NT2/D1 (cell line): ENCODE data around the gene C22orf15.
A peak's percentile ranks its signal among the peaks of the same experiment; 100 is the strongest.

Source experiments
- DNase-seq: peaks from one replicate; pipeline ENCODE4 v3.0.0-alpha.2; 2011; ENCODE audit warnings: low read depth, low spot score
- H3K27me3 ChIP-seq: 2 replicates; pipeline ENCODE4 v1.6.0; 2011; ENCODE audit warnings: mild to moderate bottlenecking; ENCODE audit not compliant: insufficient read length, insufficient read depth
- H3K36me3 ChIP-seq: 2 replicates; pipeline ENCODE4 v1.6.1; 2011; ENCODE audit warnings: mild to moderate bottlenecking, low read length, mixed read lengths; ENCODE audit not compliant: insufficient read depth, insufficient read length
- H3K4me1 ChIP-seq: 2 replicates; pipeline ENCODE4 v1.5.1; 2011; ENCODE audit not compliant: insufficient read depth, insufficient read length
- H3K4me3 ChIP-seq: 2 replicates; pipeline ENCODE4 v1.5.1; 2011; ENCODE audit warnings: low read depth; ENCODE audit not compliant: insufficient read length
- H3K9ac ChIP-seq: 2 replicates; pipeline ENCODE4 v1.6.0; 2011; ENCODE audit warnings: low read depth; ENCODE audit not compliant: insufficient read length
- H3K9me3 ChIP-seq: 2 replicates; pipeline ENCODE4 v1.5.1; 2011; ENCODE audit warnings: mild to moderate bottlenecking, low read length; ENCODE audit not compliant: insufficient read depth
- SUZ12 ChIP-seq: IDR thresholded peaks from 2 replicates; pipeline ENCODE4 v1.6.1; 2011; ENCODE audit not compliant: insufficient read length, insufficient read depth; ENCODE audit errors: extremely low read depth
- YY1 ChIP-seq: IDR thresholded peaks from 2 replicates; pipeline ENCODE4 v1.6.1; 2011; ENCODE audit not compliant: insufficient read length, insufficient read depth
- ZNF274 ChIP-seq: IDR thresholded peaks from 2 replicates; pipeline ENCODE4 v1.6.1; 2011; ENCODE audit warnings: mild to moderate bottlenecking, low read depth, low read length

Gene C22orf15

DNA sequence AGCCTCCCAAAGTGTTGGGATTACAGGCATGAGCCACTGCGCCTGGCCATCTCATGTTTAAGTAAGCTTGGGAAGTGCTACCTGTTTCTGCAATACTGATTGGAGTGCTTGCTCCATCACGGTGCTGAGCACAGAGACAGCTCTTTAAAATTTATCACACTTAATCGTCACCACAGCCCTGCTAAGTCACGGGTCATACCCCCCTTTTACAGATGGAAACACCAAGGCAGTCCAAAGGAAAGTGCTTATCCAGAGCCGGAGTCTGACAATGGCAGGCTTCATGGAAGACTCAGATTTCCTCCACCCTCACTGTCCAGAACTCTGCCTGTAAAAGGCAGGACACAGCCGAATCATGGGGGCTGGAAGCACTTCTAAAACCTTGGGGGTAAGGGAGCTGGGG, 2.7 kb upstream of the C22orf15 start:
- Histone ChIP-seq H3K4me1 (peaks cover 9% of the 10 kb centered on the region), H3K36me3 (peaks cover 13% of the 10 kb centered on the region), H3K9ac (no peak overlapping the region), H3K9me3 (no peaks in the 10 kb centered on the region), H3K4me3 (no peak overlapping the region), H3K27me3 (no peaks in the 10 kb centered on the region)
- no peak for TF ChIP-seq YY1
- DNase-seq = no peak

DNA sequence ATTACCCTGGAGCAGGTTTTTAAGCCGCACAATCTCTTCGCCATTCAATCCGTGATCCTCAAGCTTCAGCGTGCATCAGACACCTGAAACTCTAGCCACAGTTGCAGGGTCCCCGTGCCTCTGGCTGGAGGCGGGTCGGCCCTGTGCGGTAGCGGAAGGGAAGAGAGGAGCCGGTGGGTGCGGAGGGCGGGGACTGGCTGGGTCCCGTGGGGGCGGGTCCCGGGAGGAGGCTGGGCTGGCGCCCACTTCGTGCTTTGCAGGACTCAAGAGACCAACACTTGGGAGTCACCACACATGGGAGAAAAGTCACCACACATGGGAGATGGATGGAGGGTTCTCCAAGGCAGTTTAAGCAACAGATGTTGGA, 772 bp downstream of the C22orf15 start:
- H3K36me3 ChIP-seq = peaks cover 20% of the 10 kb centered on the region
- TF ChIP-seq SUZ12 = no peak
- TF ChIP-seq ZNF274 = no peak
- TF ChIP-seq YY1 = no peak
- no peak for DNase-seq
- H3K9ac ChIP-seq = no peak overlapping the region
- H3K4me3 ChIP-seq = no peak overlapping the region
- H3K4me1 ChIP-seq = peaks cover 9% of the 10 kb centered on the region
- H3K27me3 ChIP-seq = no peaks in the 10 kb centered on the region
- no peaks in the 10 kb centered on the region for H3K9me3 ChIP-seq

DNA sequence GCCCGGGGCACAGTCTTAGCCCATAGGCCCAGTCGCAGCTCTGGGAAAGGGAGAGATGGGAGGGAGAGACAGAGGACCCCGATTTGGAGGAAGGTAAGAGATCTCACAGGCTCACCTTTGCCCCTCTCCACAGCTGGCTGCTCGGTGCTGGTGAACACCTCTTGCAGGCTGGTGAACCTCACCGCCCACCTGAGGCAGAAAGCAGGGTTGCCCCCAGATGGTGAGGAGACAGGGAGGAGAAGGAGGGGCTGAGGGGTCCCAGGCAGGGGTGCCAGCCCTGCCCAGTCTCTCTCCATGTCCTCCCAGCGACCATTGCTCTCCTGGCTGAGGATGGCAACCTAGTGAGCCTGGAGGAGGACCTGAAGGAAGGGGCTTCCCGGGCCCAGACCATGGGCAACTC, 1.2 kb downstream of the C22orf15 start:
- no peak for DNase-seq
- Histone ChIP-seq H3K4me1 (peaks cover 9% of the 10 kb centered on the region), H3K36me3 (peaks cover 20% of the 10 kb centered on the region), H3K4me3 (no peak overlapping the region), H3K9ac (no peak overlapping the region), H3K9me3 (no peaks in the 10 kb centered on the region), H3K27me3 (peaks cover under 1% of the 10 kb centered on the region)
- TF ChIP-seq ZNF274 = no peak
- TF ChIP-seq YY1 = no peak
- TF ChIP-seq SUZ12 = no peak

DNA sequence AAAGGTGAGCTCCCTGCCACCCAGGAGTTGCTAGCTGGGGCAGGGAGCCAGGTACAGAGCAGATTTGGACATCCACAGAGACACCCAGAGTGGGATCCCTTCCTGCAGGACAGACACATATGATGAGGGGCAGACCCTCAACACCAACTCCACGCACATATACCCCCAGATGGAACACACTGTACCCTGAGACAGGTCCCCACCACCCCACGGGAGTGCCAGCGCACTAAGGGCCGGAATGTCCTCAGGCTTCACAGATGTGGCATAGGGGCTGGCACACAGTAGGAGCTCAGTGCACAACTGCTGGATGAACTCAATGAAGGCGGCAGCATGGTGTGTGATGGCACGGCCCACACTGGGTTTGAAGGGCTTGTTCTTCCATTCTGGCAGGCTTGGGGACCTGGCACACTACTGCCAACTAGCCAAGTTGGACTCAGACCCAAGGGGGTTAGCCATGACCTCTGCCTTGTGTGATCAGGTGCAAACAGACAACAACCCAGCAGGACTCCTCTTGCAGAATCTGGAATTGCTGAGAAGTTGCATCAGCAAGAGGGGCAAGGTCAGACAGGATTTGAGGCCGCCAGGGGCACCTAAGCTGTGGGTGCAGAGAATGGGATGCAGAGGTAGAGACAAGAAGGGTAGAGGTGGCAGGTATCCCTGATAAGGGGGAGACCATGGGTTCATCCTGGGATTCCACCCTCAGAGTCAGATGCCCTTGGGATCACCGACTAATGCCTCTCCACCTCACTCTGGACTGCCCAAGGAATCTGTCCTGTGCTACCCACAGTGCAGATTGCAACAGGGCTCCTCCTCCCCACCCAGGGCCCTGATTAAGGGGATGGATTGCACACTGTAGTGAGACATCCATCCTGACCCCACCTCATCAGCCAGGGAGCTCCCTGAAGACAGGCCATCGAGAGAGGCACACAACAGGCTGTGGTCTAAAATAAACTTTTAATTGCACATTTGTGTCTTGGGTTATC, 2.4 kb downstream of the C22orf15 start:
- H3K36me3 ChIP-seq = peaks cover 20% of the 10 kb centered on the region
- no peak for DNase-seq
- H3K4me3 ChIP-seq = no peak overlapping the region
- H3K9ac ChIP-seq = peak overlapping the region; percentile 18
- TF ChIP-seq SUZ12 (no peak), ZNF274 (no peak), YY1 (no peak)
- H3K9me3 ChIP-seq = no peaks in the 10 kb centered on the region
- H3K4me1 ChIP-seq = peaks cover 15% of the 10 kb centered on the region
- H3K27me3 ChIP-seq = peaks cover 9% of the 10 kb centered on the region

DNA sequence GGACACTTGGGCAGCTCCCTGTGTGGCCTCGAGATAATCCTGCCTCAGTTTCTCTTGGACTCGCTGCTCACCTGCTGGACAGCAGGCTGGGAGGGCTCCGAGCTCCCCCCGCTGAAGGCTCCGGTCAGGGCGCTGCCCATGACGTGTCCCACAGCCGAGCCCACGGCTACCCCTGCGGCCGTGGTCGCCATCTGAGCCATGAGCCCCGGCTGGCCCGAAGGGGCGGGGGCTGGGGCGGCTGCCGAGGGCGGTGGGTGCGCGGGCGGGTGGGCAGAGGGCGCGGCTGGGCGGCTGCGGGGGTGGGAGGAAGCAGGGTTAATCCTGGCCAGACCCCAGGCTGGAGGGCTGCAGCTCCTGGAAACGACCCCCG, 4.5 kb downstream of the C22orf15 start:
- Histone ChIP-seq H3K4me1 (peaks cover 16% of the 10 kb centered on the region), H3K4me3 (peak overlapping the region; percentile 68)

DNA sequence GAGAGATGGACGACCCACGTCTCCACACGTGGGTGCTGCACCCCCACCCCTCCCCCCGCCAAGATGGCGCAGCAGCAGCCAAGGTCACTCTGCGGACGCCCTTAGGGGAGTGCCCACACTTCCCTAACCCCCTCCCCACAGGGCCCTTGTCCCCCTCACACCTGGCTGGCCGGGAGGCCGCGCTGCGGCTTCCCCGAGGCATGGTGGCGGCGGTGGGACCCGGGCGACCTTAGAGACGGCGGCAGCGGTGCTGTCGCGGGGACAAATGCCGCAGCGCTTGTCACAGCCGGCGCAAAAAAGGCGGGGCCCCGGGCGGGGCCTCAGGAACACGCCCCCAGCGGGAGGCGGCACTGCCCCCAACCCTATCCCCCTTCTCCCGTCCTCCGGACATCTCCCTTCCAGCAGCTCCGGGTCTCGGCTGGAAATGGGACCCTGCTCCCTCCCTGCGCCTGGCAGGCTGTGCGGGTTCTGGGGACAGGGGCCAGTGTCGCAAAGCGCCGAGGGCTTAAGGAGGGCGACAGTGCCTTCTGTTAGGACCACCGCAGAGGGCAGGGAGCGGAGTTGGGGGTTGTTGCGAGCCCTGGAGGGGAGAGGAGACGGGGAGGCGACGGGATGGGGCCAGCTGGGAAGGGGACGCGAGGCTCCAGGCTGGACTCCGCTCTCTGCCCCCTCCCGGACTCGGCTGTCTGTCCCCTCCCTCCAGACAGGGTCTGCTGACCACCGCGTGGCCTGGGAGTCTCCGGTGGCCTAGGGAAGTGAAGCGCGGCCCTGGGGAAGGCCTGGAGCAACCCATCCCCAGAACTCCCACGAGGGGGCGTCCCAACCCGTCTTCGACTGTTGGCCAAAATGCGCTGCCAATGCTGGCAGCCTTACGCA, 5.1 kb downstream of the C22orf15 start, which contains the start of gene CHCHD10:
Gene CHCHD10, minus strand, starts transcription at position 300 of the 876 bp plus-strand sequence. Its CDS starts 98 bp downstream, at position 202.
- peak within 1 kb of the TSS; percentile 85 for H3K9ac ChIP-seq
- no peak for DNase-seq
- TF ChIP-seq YY1 (peak; percentile 24), SUZ12 (no peak), ZNF274 (no peak)
- peaks cover 17% of the 10 kb centered on the region for H3K27me3 ChIP-seq
- no peaks in the 10 kb centered on the region for H3K9me3 ChIP-seq
- H3K4me3 ChIP-seq = peak within 1 kb of the TSS; percentile 68
- H3K4me1 ChIP-seq = peaks cover 15% of the 10 kb centered on the region
- peaks cover 20% of the 10 kb centered on the region for H3K36me3 ChIP-seq

More for the DNA sequence above, 4.5 kb downstream of the C22orf15 start:
- TF ChIP-seq YY1 = no peak
- TF ChIP-seq SUZ12 = no peak
- no peak for TF ChIP-seq ZNF274
- H3K27me3 ChIP-seq = peaks cover 14% of the 10 kb centered on the region
- no peaks in the 10 kb centered on the region for H3K9me3 ChIP-seq
- no peak for DNase-seq
- peaks cover 20% of the 10 kb centered on the region for H3K36me3 ChIP-seq
- H3K9ac ChIP-seq = peak overlapping the region; percentile 85
